ENCODE data around the gene ARHGAP44.

The ARHGAP44 gene

DNA sequence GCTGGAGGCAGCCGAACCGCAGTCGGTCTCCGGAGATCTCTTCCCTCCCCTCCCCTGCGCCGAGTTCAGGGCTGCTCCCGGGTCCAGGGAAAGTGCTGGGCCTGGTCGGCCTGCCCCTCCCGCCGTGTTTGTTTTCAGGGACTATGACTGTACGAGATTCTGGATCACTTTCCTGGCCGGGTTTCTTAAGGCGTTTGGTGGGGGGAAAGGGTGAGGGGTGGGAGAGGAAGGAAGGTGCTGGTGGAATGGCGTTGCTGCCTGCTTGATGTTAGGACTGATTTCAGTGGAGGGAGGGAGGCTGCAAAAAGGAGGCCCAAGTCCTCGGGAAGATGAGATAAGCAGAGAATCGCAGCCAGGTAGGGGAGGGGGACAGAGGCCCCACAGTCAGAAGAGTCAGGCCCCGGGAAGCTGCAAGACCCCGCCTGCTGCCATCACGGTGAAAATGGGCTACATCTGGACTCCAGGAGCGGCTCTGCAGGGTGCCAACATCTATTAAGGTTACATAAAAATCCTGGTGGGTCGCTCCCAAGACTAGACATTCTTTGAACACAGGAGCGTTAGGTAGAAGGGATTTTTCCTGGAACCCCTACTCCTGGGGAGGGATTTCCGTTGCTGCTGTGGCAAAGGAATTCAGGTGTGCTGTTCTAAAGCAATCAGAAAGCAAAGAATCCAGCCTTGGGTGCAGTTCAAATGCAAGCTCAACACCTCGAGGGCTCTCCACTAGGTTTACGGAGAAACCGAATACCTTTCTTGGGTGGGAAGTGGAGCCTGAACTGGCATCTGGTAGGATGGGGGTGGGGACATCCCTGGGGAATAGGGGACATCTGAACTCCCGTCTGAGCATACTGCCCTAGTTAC lies 1.2 kb downstream of the ARHGAP44 start:
- TF ChIP-seq CTCF (IDR thresholded peaks at IDR 0.05; ENCODE audit: low read depth, low read length), result no peak
- DNase-seq (ENCODE audit: low read depth in 2 of 2), result no peak
- H3K4me3 ChIP-seq (replicated peaks in 1 of 2; ENCODE audit: low read depth in 2 of 2, low read length in 2 of 2), result peak overlapping the region; percentile 54 to 66

DNA sequence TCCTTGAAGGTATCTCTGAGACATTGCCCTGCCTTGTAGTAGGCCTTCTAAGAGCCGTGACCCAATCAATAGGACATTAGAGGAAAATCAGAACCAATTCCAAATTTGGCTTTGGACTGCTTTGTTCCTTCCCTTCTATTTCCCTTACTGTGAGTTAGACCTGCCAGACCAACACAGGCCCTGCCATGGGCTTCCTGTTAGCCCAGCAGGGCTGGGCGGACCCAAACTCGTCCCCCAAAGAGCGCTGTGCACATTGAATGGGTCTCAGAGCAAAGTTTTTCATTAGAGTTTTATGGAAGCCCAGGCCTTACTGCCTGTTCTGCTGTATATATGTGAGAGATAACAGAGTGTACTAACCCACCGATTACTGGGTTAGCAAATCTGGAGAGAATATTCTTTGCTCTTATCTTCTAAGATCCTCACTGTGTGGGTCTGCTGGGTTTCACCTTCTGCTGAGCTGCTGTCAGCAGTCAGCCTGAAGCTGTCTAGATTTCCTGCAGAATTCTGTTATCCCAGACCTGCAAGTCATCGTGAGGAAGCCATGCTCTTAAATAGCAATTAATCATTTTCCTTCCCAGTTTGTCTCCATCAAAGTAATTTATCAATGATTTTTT lies 5.7 kb downstream of the ARHGAP44 start:
- H3K4me3 ChIP-seq (replicated peaks in 1 of 2; ENCODE audit: low read depth in 2 of 2, low read length in 2 of 2), result no peak overlapping the region
- no peak for DNase-seq (ENCODE audit: low read depth in 2 of 2)
- no peak for TF ChIP-seq CTCF (IDR thresholded peaks at IDR 0.05; ENCODE audit: low read depth, low read length)

GRCh38 chr17:12800855-12801365 lies 11.6 kb downstream of the ARHGAP44 start:
- no peak for DNase-seq (ENCODE audit: low read depth in 2 of 2)

GRCh38 chr17:12806630-12807029 lies 17.3 kb downstream of the ARHGAP44 start:
- H3K4me3 ChIP-seq (replicated peaks in 1 of 2; ENCODE audit: low read depth in 2 of 2, low read length in 2 of 2), result no peak overlapping the region
- TF ChIP-seq CTCF (IDR thresholded peaks at IDR 0.05; ENCODE audit: low read depth, low read length), result no peak
- DNase-seq (ENCODE audit: low read depth in 2 of 2), result no peak

More at GRCh38 chr17:12800855-12801365, 11.6 kb downstream of the ARHGAP44 start:
- no peak for TF ChIP-seq CTCF (IDR thresholded peaks at IDR 0.05; ENCODE audit: low read depth, low read length)
- no peak overlapping the region for H3K4me3 ChIP-seq (replicated peaks in 1 of 2; ENCODE audit: low read depth in 2 of 2, low read length in 2 of 2)

DNA sequence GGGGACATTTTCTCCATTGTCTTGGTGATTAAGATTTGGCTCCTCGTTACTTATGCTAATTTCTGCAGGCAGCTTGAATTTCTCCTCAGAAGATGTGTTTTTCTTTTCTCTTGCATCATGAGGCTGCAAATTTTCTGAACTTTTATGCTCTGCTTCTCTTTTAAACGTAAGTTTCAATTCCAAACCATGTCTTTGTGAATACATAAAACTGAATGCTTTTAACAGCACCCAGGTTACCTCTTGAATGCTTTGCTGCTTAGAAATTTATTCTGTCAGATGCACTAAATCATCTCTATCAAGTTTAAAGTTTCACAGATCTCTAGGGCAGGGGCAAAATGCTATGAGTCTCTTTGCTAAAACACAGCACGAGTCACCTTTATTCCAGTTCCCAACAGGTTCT lies 19.4 kb downstream of the ARHGAP44 start:
- no peak overlapping the region for H3K4me3 ChIP-seq (replicated peaks in 1 of 2; ENCODE audit: low read depth in 2 of 2, low read length in 2 of 2)
- TF ChIP-seq CTCF (IDR thresholded peaks at IDR 0.05; ENCODE audit: low read depth, low read length), result no peak
- DNase-seq (ENCODE audit: low read depth in 2 of 2), result no peak

DNA sequence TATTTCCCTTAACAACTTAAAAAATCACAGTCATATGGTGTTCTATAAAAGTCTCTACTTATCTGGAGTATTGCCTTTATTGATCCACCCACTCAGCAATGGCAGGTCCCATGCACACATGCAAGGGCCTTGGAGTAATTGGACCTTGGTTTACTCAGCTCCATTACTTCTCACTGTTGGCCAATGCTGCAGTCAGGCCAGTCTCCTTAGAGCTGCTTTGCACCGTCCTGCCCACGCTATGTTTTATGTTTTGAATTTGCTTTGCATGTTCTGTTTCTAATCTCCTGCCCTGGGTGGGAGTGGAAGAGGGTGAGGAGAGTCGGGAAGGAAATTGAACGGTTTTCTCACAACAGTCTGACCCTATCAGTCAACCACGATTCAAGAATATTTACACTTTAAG lies 23.6 kb downstream of the ARHGAP44 start:
- H3K4me3 ChIP-seq (replicated peaks in 1 of 2; ENCODE audit: low read depth in 2 of 2, low read length in 2 of 2), result no peak overlapping the region
- TF ChIP-seq CTCF (IDR thresholded peaks at IDR 0.05; ENCODE audit: low read depth, low read length), result no peak
- DNase-seq (ENCODE audit: low read depth in 2 of 2), result peak in 1 of 2 donors; percentile 33

Measured in cardiac fibroblast (primary cell).